ENCODE measurements around the gene TXNDC8. TPM values are rescaled to one million over a fixed set of nuclear protein-coding genes. Genes with fewer than 3 reads are reported as not detected.

The TXNDC8 gene
- polyA plus RNA-seq, 1 donor from 2014 or later, result not detected

DNA sequence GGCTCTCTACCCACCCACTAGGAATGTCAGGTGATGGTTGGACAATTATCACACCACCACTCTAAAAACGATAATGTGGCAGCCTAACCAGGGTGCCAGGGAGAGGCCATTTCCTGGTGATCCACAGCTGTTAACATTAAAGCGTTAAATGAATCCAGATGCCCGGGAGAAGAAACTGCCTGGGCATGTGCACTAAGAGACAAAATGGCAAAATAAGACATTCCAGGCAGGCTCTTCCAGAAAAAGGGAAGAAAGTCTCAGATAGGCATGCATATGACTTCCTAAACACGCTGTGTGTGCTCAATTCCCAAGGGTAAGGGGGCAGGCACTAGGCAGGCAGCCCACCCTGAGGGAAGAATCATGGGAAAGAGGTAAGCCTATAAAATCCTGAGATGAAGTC is 76.8 kb downstream of the TXNDC8 start:
- Histone ChIP-seq H3K4me3 (ENCODE audit: low read length) (no peak overlapping the region), H2AFZ (ENCODE audit: low read depth, low read length) (no peak overlapping the region), H3K9ac (ENCODE audit: low read length) (no peak overlapping the region), H3K27ac (ENCODE audit: low read length) (no peak overlapping the region), H3K4me2 (ENCODE audit: low read length) (no peak overlapping the region), H3K27me3 (ENCODE audit: insufficient read depth, low read depth, low read length) (peaks cover under 1% of the 10 kb centered on the region), H4K20me1 (ENCODE audit: insufficient read depth) (no peaks in the 10 kb centered on the region), H3K9me3 (ENCODE audit: low read length) (no peaks in the 10 kb centered on the region), H3K36me3 (ENCODE audit: insufficient read depth, low read length) (no peaks in the 10 kb centered on the region), H3F3A (ENCODE audit: insufficient read depth, low read length, poor library complexity, severe bottlenecking) (no peaks in the 10 kb centered on the region), H3K79me2 (replicated peaks; ENCODE audit: insufficient read depth, low read length) (no peaks in the 10 kb centered on the region), H3K9me2 (ENCODE audit: insufficient read depth, low read length) (no peaks in the 10 kb centered on the region)
- TF ChIP-seq, protein P1, sequence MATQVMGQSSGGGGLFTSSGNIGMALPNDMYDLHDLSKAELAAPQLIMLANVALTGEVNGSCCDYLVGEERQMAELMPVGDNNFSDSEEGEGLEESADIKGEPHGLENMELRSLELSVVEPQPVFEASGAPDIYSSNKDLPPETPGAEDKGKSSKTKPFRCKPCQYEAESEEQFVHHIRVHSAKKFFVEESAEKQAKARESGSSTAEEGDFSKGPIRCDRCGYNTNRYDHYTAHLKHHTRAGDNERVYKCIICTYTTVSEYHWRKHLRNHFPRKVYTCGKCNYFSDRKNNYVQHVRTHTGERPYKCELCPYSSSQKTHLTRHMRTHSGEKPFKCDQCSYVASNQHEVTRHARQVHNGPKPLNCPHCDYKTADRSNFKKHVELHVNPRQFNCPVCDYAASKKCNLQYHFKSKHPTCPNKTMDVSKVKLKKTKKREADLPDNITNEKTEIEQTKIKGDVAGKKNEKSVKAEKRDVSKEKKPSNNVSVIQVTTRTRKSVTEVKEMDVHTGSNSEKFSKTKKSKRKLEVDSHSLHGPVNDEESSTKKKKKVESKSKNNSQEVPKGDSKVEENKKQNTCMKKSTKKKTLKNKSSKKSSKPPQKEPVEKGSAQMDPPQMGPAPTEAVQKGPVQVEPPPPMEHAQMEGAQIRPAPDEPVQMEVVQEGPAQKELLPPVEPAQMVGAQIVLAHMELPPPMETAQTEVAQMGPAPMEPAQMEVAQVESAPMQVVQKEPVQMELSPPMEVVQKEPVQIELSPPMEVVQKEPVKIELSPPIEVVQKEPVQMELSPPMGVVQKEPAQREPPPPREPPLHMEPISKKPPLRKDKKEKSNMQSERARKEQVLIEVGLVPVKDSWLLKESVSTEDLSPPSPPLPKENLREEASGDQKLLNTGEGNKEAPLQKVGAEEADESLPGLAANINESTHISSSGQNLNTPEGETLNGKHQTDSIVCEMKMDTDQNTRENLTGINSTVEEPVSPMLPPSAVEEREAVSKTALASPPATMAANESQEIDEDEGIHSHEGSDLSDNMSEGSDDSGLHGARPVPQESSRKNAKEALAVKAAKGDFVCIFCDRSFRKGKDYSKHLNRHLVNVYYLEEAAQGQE (IDR thresholded peaks at IDR 0.05; ENCODE audit: borderline replicate concordance), result no peak
- TF ChIP-seq EP300 (conservative IDR thresholded peaks at IDR 0.05; ENCODE audit: poor library complexity, severe bottlenecking), result no peak
- no peak for TF ChIP-seq EZH2 (IDR thresholded peaks at IDR 0.05; ENCODE audit: borderline replicate concordance, insufficient read depth, low read length, poor library complexity, severe bottlenecking)
- no peak for TF ChIP-seq TAF1 (IDR thresholded peaks at IDR 0.05; ENCODE audit: low read depth)
- TF ChIP-seq, protein P2, sequence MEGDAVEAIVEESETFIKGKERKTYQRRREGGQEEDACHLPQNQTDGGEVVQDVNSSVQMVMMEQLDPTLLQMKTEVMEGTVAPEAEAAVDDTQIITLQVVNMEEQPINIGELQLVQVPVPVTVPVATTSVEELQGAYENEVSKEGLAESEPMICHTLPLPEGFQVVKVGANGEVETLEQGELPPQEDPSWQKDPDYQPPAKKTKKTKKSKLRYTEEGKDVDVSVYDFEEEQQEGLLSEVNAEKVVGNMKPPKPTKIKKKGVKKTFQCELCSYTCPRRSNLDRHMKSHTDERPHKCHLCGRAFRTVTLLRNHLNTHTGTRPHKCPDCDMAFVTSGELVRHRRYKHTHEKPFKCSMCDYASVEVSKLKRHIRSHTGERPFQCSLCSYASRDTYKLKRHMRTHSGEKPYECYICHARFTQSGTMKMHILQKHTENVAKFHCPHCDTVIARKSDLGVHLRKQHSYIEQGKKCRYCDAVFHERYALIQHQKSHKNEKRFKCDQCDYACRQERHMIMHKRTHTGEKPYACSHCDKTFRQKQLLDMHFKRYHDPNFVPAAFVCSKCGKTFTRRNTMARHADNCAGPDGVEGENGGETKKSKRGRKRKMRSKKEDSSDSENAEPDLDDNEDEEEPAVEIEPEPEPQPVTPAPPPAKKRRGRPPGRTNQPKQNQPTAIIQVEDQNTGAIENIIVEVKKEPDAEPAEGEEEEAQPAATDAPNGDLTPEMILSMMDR (IDR thresholded peaks at IDR 0.05; ENCODE audit: poor library complexity, severe bottlenecking), result no peak
- no peak for TF ChIP-seq MXI1 (conservative IDR thresholded peaks at IDR 0.05; ENCODE audit: poor library complexity, severe bottlenecking)
- no peak for TF ChIP-seq SMC3 (conservative IDR thresholded peaks at IDR 0.05; ENCODE audit: poor library complexity)
- no peak for TF ChIP-seq POLR2AphosphoS5 (IDR thresholded peaks at IDR 0.05)
- TF ChIP-seq RAD21 (conservative IDR thresholded peaks at IDR 0.05), result no peak

DNA sequence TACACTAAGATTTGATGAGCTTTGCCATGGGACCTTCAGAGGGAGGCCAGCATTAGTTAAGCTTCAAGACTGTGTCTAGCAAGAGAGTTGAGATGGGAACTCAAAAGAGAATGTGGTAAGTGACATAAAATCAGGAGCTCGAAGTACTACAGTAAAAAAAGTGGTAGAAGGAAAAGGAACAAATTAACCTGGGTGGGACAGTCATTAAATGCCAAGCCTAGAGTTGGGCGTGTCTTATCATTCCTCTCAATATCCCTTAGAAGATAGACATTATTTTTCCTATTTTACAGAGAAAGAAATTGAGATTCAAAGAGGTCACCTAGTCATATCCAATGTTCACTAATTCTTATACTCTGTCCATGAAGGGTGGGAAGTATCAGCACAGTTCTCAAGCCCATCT is 78.1 kb downstream of the TXNDC8 start:
- Histone ChIP-seq H3F3A (ENCODE audit: insufficient read depth, low read length, poor library complexity, severe bottlenecking) (no peaks in the 10 kb centered on the region), H3K4me2 (ENCODE audit: low read length) (no peak overlapping the region)
- no peak for TF ChIP-seq MXI1 (conservative IDR thresholded peaks at IDR 0.05; ENCODE audit: poor library complexity, severe bottlenecking)
- TF ChIP-seq SMC3 (conservative IDR thresholded peaks at IDR 0.05; ENCODE audit: poor library complexity), result no peak
- TF ChIP-seq, protein P2 (IDR thresholded peaks at IDR 0.05; ENCODE audit: poor library complexity, severe bottlenecking), result no peak
- TF ChIP-seq EP300 (conservative IDR thresholded peaks at IDR 0.05; ENCODE audit: poor library complexity, severe bottlenecking), result no peak
- TF ChIP-seq POLR2AphosphoS5 (IDR thresholded peaks at IDR 0.05), result no peak
- TF ChIP-seq TAF1 (IDR thresholded peaks at IDR 0.05; ENCODE audit: low read depth), result no peak
- no peak for TF ChIP-seq RAD21 (conservative IDR thresholded peaks at IDR 0.05)
- no peak for TF ChIP-seq EZH2 (IDR thresholded peaks at IDR 0.05; ENCODE audit: borderline replicate concordance, insufficient read depth, low read length, poor library complexity, severe bottlenecking)
- TF ChIP-seq, protein P1 (IDR thresholded peaks at IDR 0.05; ENCODE audit: borderline replicate concordance), result no peak

More for the DNA sequence above, 78.1 kb downstream of the TXNDC8 start:
- no peaks in the 10 kb centered on the region for H4K20me1 ChIP-seq (ENCODE audit: insufficient read depth)
- H3K9me2 ChIP-seq (ENCODE audit: insufficient read depth, low read length), result no peaks in the 10 kb centered on the region
- no peak overlapping the region for H2AFZ ChIP-seq (ENCODE audit: low read depth, low read length)
- H3K79me2 ChIP-seq (replicated peaks; ENCODE audit: insufficient read depth, low read length), result peaks cover 7% of the 10 kb centered on the region
- no peak overlapping the region for H3K27ac ChIP-seq (ENCODE audit: low read length)
- H3K27me3 ChIP-seq (ENCODE audit: insufficient read depth, low read depth, low read length), result peaks cover 2% of the 10 kb centered on the region
- no peak overlapping the region for H3K4me3 ChIP-seq (ENCODE audit: low read length)
- no peak overlapping the region for H3K9ac ChIP-seq (ENCODE audit: low read length)
- H3K9me3 ChIP-seq (ENCODE audit: low read length), result no peaks in the 10 kb centered on the region
- H3K36me3 ChIP-seq (ENCODE audit: insufficient read depth, low read length), result no peaks in the 10 kb centered on the region

Measured in neural cell (in vitro differentiated cells).